H1 (cell line): ENCODE data around the gene HACD4.

Source experiments
- BRCA1 ChIP-seq: IDR thresholded peaks from 2 replicates; pipeline ENCODE4 v1.6.1; 2012; ENCODE audit warnings: low read depth, low read length, improper control_type of control experiment
- CREB1 ChIP-seq: IDR thresholded peaks from 2 replicates; pipeline ENCODE4 v1.6.1; 2012; ENCODE audit warnings: inconsistent platforms
- CTCF ChIP-seq, 3 experiments: IDR thresholded peaks; 1 replicate in 2 of 3; 2 replicates in 1 of 3; pipeline versions ENCODE4 v1.5.1 to v1.6.1; 2011; ENCODE audit warnings: low read length in 3 of 3, mild to moderate bottlenecking in 3 of 3, inconsistent platforms in 2 of 3, low read depth in 1 of 3, moderate library complexity in 1 of 3; ENCODE audit not compliant: insufficient read depth in 1 of 3; ENCODE audit errors: control extremely low read depth in 1 of 3
- EP300 ChIP-seq, 2 experiments: IDR thresholded peaks; 1 replicate in 1 of 2; 2 replicates in 1 of 2; pipeline ENCODE4 v1.6.1; 2011 to 2012; ENCODE audit warnings: low read depth in 2 of 2, low read length in 2 of 2, mild to moderate bottlenecking in 2 of 2, borderline replicate concordance in 1 of 2, inconsistent platforms in 1 of 2, moderate library complexity in 1 of 2
- GABPA ChIP-seq: IDR thresholded peaks from 2 replicates; pipeline ENCODE4 v1.6.1; 2011; ENCODE audit warnings: mild to moderate bottlenecking, low read length, moderate library complexity, borderline replicate concordance; ENCODE audit not compliant: insufficient read depth
- JUN ChIP-seq: IDR thresholded peaks from 2 replicates; pipeline ENCODE4 v1.6.1; 2011; ENCODE audit warnings: low read depth, mild to moderate bottlenecking, improper control_type of control experiment, low read length
- JUND ChIP-seq: IDR thresholded peaks from 2 replicates; pipeline ENCODE4 v1.6.1; 2011; ENCODE audit warnings: mild to moderate bottlenecking, improper control_type of control experiment, low read length
- MAFK ChIP-seq: IDR thresholded peaks from 2 replicates; pipeline ENCODE4 v1.6.1; 2012; ENCODE audit warnings: low read depth, mild to moderate bottlenecking, improper control_type of control experiment, low read length
- MAX ChIP-seq: IDR thresholded peaks from 2 replicates; pipeline ENCODE4 v1.6.1; 2012; ENCODE audit warnings: inconsistent platforms
- PHF8 ChIP-seq: fragments of 200-600 bp; sonication (generic); conservative IDR thresholded peaks from 2 replicates; pipeline ENCODE4 v1.7.1; 2012; ENCODE audit warnings: low read depth, mild to moderate bottlenecking, inconsistent platforms, low read length, moderate library complexity
- POLR2A ChIP-seq, 2 experiments: IDR thresholded peaks; 1 replicate in 1 of 2; 2 replicates in 1 of 2; pipeline ENCODE4 v1.6.1; 2011; ENCODE audit warnings: low read depth in 2 of 2, low read length in 2 of 2, mild to moderate bottlenecking in 2 of 2; ENCODE audit errors: control extremely low read depth in 1 of 2
- RAD21 ChIP-seq, 2 experiments: IDR thresholded peaks in 1 of 2; conservative IDR thresholded peaks in 1 of 2; 2 replicates each; pipeline ENCODE4 v1.6.1; 2011; ENCODE audit warnings: low read depth in 2 of 2, low read length in 2 of 2, improper control_type of control experiment in 1 of 2, inconsistent platforms in 1 of 2, mild to moderate bottlenecking in 1 of 2, moderate library complexity in 1 of 2
- USF2 ChIP-seq: IDR thresholded peaks from 2 replicates; pipeline ENCODE4 v1.6.1; 2011; ENCODE audit warnings: low read length, improper control_type of control experiment
- ZNF274 ChIP-seq: IDR thresholded peaks from 2 replicates; pipeline ENCODE4 v1.7.0; 2012; ENCODE audit warnings: low read length, borderline replicate concordance; ENCODE audit errors: extremely low read depth

- TF ChIP-seq EP300 (IDR thresholded peaks at IDR 0.05; ENCODE audit: borderline replicate concordance in 1 of 2, low read depth in 2 of 2, low read length in 2 of 2), result no peak
- no peak for TF ChIP-seq JUND
- no peak for TF ChIP-seq RAD21 (IDR thresholded peaks at IDR 0.05 in 1 of 2, conservative IDR thresholded peaks at IDR 0.05 in 1 of 2; ENCODE audit: low read depth in 2 of 2, low read length in 2 of 2)
- no peak for TF ChIP-seq CTCF (IDR thresholded peaks at IDR 0.05; ENCODE audit: control extremely low read depth in 1 of 3, insufficient read depth in 1 of 3, low read depth in 1 of 3, low read length in 3 of 3)
- TF ChIP-seq PHF8, result no peak
- TF ChIP-seq USF2, result no peak
- TF ChIP-seq BRCA1, result no peak
- TF ChIP-seq ZNF274, result no peak
- TF ChIP-seq GABPA, result no peak
- TF ChIP-seq CREB1, result no peak
- TF ChIP-seq POLR2A (IDR thresholded peaks at IDR 0.05; ENCODE audit: control extremely low read depth in 1 of 2, low read depth in 2 of 2, low read length in 2 of 2), result no peak
- TF ChIP-seq MAX, result no peak
- no peak for TF ChIP-seq JUN
- TF ChIP-seq MAFK, result no peak
These were observed 13.3 kb downstream of the HACD4 start for GRCh38 chr9:21018177-21018576.
